GM19438 (cell line): Measurements from ENCODE around the gene CLDN6.

Source experiments
- ATAC-seq: cut with Tn5 transposase; IDR thresholded peaks from one replicate; pipeline ENCODE4 v1.9.1; 2021; ENCODE audit warnings: low read depth; ENCODE audit not compliant: unreplicated experiment

CLDN6 gene

DNA sequence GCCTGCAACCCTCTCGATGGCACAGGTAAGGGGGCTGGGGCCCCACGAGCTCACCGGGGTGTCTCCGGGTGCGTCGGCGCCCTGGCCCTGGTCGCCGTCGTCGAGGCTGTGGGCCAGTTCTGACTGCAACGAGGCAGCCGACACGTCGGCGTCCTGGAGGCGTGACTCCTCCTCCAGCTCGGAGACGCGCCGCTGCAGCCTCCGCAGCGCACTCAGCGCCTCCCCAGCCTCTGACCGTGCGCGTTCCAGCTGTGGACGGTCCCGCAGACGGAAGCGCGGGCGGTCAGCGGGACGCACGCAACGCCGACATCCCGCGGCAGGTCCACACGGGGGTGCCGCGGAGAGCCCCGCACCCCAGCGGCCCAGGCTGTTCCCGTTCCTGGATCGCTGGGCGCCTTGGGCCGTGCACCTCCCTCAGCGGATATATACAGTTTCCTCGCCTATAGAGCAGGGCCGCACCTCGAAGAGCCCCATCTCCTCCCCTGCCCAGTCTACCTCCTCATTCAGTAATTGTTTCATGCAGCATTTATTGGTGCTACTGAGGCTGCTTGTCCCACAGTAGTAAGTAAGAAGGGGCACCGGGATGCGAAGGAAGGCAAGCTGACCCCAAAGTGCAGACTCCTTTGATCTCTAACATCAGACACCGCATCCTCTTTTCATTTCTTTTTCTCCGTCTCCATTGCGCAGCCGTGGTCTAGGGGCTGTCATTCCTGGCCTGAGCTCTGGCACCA, 11.7 kb upstream of the CLDN6 start:
- ATAC-seq, result no peak

DNA sequence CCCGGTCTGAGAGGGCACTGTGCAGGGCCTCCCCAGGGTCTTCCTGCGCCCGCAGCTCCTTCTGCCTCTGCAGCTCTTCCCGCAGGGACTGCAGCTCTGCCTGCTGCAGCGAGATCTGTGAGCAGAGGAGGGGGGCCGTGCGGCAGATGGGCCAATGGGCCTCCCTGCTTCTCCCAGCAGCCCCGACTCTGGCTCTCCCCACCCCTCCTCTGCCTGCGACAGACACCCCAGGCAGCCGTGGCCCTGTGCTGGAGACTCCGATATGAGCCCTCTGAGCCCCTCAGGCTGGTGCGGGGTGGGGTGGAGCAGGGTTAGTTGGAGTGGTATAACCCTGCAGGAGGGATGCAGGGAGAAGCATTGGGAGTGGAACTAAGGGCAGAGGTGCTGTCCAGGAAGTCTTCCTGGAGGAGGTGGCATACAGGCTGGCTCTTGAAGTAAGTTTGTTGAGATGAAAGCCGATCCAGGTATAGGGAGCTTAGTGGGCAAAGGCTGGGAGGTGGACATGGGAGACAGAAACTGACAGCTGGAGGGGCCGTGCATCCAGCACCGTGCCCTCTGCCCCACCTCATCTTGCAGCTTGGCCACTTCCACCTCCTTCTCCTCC, 10.8 kb upstream of the CLDN6 start:
- ATAC-seq, result no peak

DNA sequence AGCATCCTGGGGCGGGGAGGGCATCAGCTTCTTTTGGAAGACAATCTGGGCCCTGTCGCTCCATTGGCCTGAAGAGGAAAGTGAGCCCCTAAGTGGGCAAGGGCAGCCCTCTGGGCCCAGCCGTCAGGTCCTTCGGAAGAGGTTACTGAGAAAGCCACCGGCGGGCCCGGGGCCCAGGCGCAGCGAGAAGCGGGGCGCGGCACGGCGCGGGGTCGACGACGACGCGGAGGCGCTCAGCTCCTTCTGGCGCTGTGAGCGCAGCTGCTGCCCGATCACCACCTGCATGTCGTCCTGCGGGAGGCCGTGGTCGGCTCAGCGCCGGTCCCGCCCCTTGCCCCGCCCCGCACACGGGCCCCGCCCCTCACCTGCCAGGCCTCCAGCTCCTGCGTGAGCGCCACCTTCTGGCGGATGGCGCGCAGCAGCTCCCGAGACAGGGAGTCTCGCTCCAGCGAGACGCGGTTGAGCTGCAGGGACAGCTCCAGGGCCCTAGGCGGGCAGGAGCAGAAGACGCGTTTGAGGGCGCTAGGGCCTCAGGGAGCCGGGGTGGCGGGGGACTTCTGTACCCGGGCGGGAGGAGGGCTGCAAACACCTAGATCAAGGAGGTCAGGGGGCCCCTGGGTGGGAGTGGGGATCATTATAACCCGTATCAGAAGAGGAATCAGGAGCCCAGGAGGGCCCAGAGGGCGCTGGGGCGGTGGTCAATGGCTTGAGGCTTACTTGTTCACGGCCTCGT, 10.2 kb upstream of the CLDN6 start:
- peak; percentile 38 for ATAC-seq

DNA sequence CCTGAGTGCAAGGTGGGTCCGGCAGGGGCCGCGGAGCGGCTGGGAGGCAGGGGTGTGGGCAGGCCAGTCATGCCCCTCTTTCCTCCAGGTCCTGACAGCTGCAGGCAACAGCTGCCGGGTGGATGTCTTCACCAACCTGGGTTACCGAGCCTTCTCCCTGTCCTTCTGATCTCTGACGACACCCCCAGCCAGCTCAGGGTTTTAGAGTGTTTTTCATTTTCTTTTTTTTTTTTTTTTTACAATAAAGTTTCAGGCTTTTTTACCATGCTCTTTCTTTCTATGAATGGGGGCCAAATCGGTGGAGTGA, 9.5 kb upstream of the CLDN6 start:
- ATAC-seq, result no peak

DNA sequence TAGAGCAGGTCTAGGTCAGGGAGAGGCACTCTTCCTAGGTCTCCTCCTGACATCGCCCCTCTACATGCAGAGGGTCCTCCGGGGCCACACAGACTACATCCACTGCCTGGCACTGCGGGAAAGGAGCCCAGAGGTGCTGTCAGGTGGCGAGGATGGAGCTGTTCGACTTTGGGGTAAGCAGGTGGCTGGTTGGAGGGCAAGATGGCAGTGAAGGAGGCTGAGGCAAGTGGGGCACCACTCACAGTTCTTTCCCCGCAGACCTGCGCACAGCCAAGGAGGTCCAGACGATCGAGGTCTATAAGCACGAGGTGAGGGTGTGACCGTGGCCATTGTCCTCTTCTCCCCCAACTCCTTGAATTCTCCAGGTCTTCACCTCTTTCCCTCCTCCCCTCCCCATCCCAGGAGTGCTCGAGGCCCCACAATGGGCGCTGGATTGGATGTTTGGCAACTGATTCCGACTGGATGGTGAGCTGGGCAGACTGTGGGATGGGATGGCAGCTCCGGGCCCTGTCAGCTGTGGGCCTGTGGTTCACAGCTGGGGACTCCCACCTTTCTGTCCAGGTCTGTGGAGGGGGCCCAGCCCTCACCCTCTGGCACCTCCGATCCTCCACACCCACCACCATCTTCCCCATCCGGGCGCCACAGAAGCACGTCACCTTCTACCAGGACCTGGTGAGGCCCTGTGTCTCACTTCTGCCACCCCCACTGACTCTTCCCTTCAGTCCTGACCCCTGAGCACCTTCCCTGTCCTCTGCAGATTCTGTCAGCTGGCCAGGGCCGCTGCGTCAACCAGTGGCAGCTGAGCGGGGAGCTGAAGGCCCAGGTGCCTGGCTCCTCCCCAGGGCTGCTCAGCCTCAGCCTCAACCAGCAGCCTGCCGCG, 8.9 kb upstream of the CLDN6 start:
- ATAC-seq, result no peak

DNA sequence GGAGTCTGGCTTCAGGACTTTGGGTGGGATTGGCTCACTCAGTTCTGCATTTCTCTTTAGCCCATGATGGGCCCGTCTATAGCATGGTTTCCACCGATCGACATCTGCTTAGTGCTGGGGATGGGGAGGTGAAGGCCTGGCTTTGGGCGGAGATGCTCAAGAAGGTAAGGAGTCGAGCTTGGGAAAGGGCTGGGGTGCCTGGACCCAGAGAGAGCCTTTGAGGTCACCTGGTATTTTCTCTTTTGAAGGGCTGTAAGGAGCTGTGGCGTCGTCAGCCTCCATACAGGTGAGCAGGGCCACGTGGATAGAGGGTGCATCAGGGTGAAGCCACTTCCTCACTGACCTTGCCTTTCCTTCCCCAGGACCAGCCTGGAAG, 8.0 kb upstream of the CLDN6 start:
- ATAC-seq, result no peak

DNA sequence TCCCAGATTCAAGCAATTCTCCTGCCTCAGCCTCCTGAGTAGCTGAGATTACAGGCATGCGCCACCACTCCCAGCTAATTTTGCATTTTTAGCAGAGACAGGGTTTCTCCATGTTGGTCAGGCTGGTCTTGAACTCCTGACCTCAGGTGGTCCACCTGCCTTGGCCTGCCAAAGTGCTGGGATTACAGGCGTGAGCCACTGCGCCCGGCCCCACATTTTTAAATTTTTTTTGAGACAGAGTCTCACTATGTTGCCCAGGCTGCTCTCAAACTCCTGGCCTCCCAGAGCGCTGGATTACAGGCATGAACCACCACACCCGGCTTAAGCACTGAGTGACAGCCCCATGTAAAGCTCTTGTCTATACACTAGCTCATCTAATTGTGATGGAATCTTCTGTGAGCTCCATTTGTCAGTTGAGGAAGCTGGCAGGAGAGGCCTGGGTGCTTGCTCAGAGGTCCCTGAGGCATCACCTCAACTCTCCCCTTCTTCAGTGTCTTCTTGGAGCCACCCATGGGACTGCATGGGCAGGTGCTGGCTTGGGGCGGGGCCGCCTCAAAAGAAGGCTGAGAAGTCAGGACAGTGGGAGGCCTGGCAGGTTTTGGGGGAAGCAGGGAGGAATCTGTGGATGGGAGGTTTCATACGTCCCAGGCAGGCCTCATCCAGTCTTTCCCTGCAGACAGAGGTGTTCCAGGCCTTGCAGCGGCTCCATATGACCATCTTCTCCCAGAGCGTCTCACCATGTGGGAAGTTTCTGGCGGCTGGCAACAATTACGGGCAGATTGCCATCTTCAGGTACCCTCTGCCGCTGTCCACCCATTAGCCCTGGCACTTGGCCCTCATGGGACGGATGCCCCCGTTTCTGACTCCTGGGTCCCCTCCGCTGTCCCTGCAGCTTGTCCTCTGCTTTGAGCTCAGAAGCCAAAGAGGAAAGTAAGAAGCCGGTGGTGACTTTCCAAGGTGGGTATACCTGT, 7.3 kb upstream of the CLDN6 start:
- no peak for ATAC-seq

DNA sequence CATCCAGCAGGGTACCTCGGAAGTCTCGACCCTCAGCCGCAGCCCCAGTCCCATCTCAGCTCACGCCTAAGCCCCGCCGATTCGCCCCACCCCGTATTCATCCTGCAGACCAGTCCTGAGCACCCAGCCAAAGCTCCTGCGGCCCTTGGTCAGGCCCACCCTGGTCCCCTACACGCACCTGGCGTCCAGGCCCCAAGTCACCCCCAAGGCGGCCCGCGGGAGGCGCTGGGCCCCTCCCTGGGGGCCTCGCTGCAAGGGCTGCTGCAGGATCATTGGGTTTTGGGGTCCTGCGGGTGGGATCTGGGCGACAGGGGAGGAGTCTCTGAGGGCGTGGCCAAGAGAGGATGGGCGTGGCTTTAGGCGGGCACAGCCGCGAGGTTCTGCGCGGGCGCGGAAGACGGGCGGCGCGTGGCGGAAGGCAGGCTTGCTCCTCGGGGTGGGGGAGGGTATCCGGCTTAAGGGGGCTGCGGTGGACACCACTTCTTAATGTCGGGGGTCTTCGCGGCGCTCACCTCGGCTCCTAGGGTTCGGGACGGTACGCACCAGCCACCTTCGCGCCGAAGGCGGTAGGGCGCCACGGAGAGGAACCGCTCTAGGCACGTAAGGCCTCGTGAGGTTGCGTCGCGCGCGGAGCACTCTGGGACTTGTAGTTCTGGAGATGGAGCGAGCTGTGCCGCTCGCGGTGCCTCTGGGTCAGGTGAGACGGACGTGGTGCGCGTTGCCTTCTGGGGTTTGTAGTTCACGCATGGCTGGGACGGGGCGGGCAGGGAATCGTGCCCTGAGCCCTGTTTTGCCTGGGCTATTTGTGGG, 5.9 kb upstream of the CLDN6 start, which contains the start of the genes HCFC1R1 and THOC6:
HCFC1R1 (minus strand) TSS at position 274 of the 810 bp plus-strand sequence; CDS start at position 273, 1 bp downstream.
THOC6 (plus strand) TSS at position 367 of the 810 bp plus-strand sequence; CDS start at position 659, 292 bp downstream.
- ATAC-seq, result peak; percentile 61

DNA sequence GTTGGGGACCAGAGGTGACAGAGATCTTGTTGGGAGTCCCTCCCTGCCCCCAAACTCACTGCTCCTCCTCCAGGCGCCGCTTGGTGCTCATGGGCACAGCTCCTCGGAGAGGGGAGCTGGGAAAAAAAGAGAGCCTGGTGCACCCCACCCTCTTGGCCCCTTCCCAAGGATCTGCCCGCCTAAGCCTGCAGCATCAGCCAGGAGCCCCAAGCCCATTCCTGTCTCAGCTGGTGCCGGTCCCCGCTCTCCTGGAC, 5.4 kb upstream of the CLDN6 start:
- no peak for ATAC-seq

DNA sequence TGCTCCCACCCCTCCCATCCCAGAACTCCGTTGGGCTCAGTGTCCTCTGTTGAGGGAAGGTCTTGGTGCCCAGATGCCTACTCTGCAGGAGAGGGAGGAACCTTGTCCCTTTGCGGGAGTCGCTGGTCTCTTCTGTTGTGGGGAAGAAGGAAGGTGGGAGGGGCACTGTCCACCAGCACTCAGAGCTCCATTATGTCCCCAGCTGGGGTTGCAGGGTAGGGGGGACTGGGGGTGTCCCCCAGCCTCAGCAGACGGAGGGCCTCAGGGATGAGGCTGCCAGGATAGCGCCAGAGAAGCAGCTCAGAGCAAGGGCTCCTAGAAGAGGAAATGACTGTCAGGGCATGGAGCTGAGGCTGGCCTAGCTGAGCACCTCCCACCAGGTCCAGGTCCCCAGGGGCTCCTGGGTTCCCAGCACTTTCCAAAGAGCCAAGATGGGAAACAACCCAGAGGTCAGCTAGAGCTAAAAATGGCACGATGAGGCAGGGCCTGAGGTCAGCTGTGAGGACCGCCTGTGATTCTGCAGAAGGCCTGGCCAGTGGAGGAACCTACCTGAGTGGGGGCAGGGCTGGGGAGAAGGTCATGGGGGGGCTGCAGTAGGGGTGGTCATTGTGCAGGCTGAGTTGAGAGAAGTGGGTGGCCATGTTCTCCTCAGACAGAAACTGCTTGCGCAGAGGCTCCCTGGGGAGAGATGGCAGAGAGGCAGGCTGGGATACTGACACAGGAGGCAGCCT, 4.9 kb upstream of the CLDN6 start:
- ATAC-seq, result no peak

DNA sequence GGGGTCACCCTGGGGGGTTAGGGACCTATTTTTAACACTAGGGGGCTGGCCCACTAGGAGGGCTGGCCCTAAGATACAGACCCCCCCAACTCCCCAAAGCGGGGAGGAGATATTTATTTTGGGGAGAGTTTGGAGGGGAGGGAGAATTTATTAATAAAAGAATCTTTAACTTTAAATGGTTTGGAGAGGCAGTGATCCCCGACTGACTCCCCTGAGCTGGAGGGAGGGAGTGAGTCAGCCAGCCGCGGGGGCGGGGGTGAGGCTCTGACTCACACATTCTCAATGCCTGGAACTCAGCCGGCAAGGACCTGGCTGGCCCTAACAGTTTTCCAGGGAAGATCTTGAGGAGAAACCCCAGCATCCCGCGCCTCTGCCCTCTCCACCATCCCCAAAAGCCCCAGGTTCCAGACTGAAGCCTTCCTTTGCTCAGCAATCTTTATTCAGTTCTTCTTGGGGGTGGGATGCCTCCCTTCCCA, 4.3 kb upstream of the CLDN6 start:
- no peak for ATAC-seq

DNA sequence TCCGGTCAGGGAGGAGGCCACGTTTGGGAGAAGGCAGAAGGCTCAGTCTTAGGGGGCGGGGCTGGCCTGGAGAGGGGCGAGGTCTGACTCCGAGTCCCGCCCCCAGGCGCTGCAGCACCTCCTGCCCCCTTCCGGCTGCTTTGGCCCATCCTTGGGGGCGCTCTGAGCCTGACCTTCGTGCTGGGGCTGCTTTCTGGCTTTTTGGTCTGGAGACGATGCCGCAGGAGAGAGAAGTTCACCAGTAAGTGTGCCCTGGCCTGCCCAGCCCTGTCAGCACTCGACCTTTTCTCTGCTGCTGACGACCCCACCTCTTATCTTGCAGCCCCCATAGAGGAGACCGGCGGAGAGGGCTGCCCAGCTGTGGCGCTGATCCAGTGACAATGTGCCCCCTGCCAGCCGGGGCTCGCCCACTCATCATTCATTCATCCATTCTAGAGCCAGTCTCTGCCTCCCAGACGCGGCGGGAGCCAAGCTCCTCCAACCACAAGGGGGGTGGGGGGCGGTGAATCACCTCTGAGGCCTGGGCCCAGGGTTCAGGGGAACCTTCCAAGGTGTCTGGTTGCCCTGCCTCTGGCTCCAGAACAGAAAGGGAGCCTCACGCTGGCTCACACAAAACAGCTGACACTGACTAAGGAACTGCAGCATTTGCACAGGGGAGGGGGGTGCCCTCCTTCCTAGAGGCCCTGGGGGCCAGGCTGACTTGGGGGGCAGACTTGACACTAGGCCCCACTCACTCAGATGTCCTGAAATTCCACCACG, 3.6 kb upstream of the CLDN6 start:
- no peak for ATAC-seq

DNA sequence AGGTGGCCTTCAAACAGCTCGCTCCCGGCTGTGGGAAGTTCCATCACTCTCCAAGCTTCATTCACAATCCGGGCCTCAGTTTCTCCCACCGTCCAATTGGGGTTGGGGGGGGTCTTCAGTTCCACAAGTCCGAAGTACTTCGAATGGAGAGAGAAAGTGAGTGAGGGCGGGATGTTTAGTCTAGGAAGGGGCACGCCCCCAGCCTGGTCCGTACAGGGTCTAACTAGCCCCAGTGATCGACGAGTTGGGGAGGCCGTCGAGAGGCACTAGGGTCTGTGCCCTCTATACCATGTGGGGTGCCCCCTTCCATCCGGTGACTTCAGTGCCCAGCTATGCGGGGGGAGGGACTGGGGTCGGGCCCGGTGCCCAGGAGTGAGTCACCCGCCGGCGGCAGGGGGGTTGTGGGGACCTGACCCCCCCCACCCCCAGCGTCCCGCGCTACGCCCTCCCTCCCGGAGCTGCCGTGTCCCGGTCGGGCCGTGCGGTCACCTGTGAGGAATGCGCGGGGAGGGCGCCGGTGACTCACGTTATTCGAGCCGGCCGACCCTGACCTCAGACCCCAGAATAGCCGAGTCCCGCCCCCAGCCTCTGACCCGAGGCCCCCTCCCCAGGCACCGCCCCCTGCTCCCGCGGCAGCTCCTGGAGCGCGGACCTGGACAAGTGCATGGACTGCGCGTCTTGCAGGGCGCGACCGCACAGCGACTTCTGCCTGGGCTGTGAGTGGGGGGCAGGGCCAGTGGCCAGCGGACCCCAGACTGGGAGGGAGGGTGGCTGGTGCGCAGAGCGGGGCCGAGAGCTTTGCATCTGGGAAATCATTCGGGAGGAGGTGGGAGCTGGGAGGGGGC, 2.8 kb upstream of the CLDN6 start:
- no peak for ATAC-seq

DNA sequence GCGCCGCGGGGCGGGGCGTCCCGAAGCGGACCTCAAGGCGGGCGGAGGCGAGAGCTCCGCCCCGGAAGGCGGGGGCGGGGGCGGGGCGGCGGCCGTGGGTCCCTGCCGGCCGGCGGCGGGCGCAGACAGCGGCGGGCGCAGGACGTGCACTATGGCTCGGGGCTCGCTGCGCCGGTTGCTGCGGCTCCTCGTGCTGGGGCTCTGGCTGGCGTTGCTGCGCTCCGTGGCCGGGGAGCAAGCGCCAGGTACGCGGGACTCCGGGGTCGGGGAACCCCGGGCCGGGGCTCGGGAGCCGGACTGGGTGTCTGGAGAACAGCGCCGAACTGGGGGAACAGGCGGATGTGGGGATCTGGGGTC, 2.2 kb upstream of the CLDN6 start, which contains the start of gene TNFRSF12A:
TNFRSF12A (plus strand) TSS at position 122 of the 357 bp plus-strand sequence; CDS start at position 152, 30 bp downstream.
- ATAC-seq, result no peak

DNA sequence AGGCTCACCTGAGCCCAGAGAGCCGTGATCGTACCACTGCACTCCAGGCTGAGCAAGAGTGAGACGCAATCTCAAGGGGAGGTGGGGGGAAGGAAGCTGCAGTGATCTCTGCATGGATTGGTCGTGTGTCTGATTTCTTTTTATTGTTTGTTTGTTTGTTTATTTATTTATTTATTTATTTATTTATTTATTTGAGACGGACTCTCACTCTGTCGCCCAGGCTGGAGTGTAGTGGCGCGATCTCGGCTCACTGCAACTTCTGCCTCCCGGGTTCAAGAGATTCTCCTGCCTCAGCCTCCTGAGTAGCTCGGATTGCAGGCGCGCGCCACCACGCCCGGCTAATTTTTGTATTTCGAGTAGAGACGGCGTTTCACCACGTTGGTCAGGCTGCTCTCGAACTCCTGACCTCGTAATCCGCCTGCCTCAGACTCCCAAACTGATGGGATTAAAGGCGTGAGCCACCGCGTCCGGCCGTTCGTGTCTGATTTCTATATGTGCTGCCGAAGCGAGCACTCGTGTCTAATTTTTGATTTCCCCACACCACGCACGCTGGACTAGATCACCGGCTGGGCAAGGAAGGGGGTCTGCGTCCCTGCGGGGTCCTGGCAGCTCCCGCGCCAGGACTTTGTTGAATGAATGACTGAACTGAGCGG, 1.7 kb upstream of the CLDN6 start:
- no peak for ATAC-seq

DNA sequence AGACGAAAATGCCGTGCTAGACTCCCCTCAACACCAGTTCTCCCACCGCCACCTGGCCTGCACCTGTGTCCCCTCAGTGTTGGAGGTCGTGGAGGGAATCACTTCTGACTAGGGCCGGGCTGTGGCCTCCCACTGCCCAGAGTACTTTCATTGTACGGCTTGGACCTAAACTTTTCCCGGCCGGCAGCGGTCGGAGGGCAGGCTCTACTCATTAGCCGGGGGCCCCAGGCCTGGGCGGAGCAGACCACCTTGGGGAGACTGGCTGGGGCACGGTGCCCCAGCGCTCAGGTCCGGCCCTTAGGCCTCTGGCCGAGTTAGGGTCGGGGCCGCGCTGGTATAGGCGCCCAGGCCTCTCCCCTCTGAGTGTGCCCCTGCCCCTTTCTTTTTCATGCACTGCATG, 639 bp downstream of the CLDN6 start:
- no peak for ATAC-seq
